Left lung (tissue), 10 donors: ENCODE data around the gene FGL2. TPM values are rescaled to one million over a fixed set of nuclear protein-coding genes. Genes with fewer than 3 reads are reported as not detected.

Experiments used
- ATAC-seq: fragments of 200-7000 bp; cut with Tn5 transposase; one replicate; pipeline ENCODE4 v1.9.1; 2020; ENCODE audit warnings: moderate library complexity
- DNase-seq, 4 donors: peaks; one replicate each; pipeline ENCODE4 v3.0.0-alpha.2; 2013 to 2020
- H3K27ac ChIP-seq, 2 donors: fragments of 200-600 bp; sonication (generic) in 1 of 2; one replicate each; pipeline versions ENCODE4 v1.5.0 to v1.8.0; 2020 to 2021
- H3K27me3 ChIP-seq, 2 donors: fragments of 200-600 bp; sonication (generic) in 1 of 2; one replicate each; pipeline versions ENCODE4 v1.5.0 to v1.8.0; 2020 to 2021
- H3K36me3 ChIP-seq, 2 donors: fragments of 200-600 bp; sonication (generic) in 1 of 2; one replicate each; pipeline versions ENCODE4 v1.5.0 to v1.8.0; 2020 to 2021
- H3K4me1 ChIP-seq, 2 donors: fragments of 200-600 bp; one replicate each; pipeline ENCODE4 v1.8.0; 2021
- H3K4me3 ChIP-seq, 2 donors: fragments of 200-600 bp; sonication (generic) in 1 of 2; one replicate each; pipeline versions ENCODE4 v1.5.0 to v1.8.0; 2020 to 2021; ENCODE audit warnings: mild to moderate bottlenecking in 1 of 2
- H3K9me3 ChIP-seq, 2 donors: fragments of 200-600 bp; sonication (generic) in 1 of 2; one replicate each; pipeline versions ENCODE4 v1.5.0 to v1.8.0; 2020 to 2021
- intact Hi-C, 2 donors: fragments of 100-400 bp; cut with DNase I; formaldehyde crosslinking; loops; one replicate each; pipeline versions ENCODE4 v1.11.2 to v1.14.2; 2022
- polyA plus RNA-seq, 6 donors: library from polyadenylated mRNA; unstranded; fragments of 120-200 nt; gene quantifications; one replicate each; pipeline ENCODE4 v1.2.1, GENCODE V29; 2013; ENCODE audit not compliant: insufficient read length in 6 of 6
- total RNA-seq, 2 donors: library from RNA; stranded (reverse); fragmentation: NEBNext Ultra II Directional; extraction: Animal tissue kit (Norgen Biotek cat#: 25700); gene quantifications; one replicate each; pipeline ENCODE4 v1.2.1, GENCODE V29; 2021
- TF ChIP-seq, protein P1 (sequence below), 2 donors: fragments of 200-600 bp; sonication (generic) in 1 of 2; IDR thresholded peaks; one replicate each; pipeline versions ENCODE4 v1.5.0 to v1.8.0; 2021; ENCODE audit warnings: antibody characterized with exemption in 2 of 2
- donor health status: DM: no; HTN: yes; CAD: no.
- donor health status: DM: no; HTN: no; CAD: no.

The FGL2 gene
- total and polyA plus RNA-seq, 8 donors = 6.0 to 29.1 (median 8.4) TPM

DNA sequence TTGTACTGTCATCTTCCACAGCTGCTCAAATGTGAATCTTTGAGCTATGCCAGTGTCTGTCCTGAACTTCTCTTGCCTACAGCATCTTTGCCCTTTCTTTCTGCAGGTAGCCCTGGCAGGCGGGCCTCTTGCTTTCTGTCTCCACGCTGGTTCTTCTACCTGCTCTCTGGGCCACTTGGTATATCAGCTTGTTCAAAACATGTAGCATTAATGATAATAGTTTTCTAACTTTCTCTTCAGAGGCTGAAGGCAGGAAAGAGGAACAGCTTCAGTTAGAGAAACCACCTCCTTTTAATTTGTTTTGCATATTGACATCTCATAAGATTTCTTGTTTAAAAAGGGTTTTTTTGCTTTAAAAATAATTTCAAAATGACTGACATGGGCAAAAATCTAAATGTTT lies 923 bp upstream of the FGL2 start:
- DNase-seq (no peak), ATAC-seq (no peak)
- peak overlapping the region in 1 of 2 donors; percentile 32 for H3K4me3 ChIP-seq
- H3K27me3 ChIP-seq = no peaks in the 10 kb centered on the region
- no peaks in the 10 kb centered on the region for H3K36me3 ChIP-seq
- intact Hi-C loops = no loop called here
- peaks cover 0 to 29% of the 10 kb centered on the region in 2 donors for H3K4me1 ChIP-seq
- H3K27ac ChIP-seq = peak overlapping the region in 1 of 2 donors; percentile 60
- TF ChIP-seq, protein P1, sequence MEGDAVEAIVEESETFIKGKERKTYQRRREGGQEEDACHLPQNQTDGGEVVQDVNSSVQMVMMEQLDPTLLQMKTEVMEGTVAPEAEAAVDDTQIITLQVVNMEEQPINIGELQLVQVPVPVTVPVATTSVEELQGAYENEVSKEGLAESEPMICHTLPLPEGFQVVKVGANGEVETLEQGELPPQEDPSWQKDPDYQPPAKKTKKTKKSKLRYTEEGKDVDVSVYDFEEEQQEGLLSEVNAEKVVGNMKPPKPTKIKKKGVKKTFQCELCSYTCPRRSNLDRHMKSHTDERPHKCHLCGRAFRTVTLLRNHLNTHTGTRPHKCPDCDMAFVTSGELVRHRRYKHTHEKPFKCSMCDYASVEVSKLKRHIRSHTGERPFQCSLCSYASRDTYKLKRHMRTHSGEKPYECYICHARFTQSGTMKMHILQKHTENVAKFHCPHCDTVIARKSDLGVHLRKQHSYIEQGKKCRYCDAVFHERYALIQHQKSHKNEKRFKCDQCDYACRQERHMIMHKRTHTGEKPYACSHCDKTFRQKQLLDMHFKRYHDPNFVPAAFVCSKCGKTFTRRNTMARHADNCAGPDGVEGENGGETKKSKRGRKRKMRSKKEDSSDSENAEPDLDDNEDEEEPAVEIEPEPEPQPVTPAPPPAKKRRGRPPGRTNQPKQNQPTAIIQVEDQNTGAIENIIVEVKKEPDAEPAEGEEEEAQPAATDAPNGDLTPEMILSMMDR (IDR thresholded peaks at IDR 0.05) = no peak
- H3K9me3 ChIP-seq = no peaks in the 10 kb centered on the region

DNA sequence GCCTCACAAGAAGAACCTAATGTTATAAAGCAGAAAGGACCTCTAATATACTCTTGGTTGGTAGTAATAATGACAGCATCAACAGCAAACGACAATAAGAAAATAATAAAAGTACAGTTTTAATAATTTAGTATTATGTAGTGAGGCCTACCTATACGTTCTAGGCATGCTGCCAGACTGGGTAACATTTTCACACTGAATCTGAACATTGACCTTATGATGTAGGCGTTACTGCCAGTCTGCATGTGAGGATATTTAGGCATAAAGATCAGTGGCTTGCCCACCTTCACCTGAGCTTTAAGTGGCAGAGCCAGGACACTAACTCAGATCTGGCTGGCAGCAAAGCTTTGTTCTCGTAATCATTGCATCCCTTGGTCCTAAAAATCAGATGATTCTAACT lies 2.5 kb downstream of the FGL2 start:
- ATAC-seq (no peak), DNase-seq (no peak)
- no peaks in the 10 kb centered on the region for H3K36me3 ChIP-seq
- no peaks in the 10 kb centered on the region for H3K9me3 ChIP-seq
- intact Hi-C loops = no loop called here
- no peaks in the 10 kb centered on the region for H3K27me3 ChIP-seq
- H3K27ac ChIP-seq = no peak overlapping the region
- TF ChIP-seq, protein P1 (IDR thresholded peaks at IDR 0.05) = no peak
- H3K4me3 ChIP-seq = peak overlapping the region in 1 of 2 donors; percentile 32
- peaks cover 0 to 47% of the 10 kb centered on the region in 2 donors for H3K4me1 ChIP-seq

DNA sequence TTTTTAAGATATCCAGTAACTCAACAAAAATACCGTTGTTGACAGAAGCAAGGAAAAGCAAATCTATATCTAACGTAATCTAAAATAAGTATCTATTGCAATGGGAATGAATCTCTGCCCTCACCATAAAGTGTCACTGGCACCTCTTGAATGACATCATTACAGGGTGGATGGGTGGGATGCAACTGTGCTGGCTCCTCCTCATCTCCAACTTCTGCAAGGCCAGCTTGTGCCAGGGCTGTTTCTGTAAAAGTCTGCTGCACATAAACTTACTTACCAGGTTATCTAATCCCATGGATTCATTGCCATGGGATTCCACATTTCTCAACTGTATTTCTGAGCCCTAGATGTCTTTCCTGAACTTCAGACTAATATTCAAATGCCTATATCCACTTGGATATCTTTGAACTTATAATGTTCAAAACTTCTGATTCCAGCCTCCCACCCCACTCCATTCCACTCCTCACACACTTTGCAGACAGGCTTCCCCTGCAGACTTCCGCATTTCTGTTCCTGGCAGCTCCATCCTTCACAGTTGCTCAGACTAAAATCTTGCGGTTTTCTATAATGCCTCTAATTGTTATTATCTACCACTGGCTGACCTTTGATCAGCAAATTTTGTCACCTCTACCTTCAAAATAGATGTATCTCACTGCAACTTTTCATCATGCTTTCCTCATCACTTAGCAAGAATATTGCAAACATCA lies 10.7 kb downstream of the FGL2 start:
- DNase-seq = peak in 1 of 4 donors; percentile 47
- TF ChIP-seq, protein P1 (IDR thresholded peaks at IDR 0.05) = no peak
- peaks cover 0 to 54% of the 10 kb centered on the region in 2 donors for H3K4me1 ChIP-seq
- no peak overlapping the region for H3K4me3 ChIP-seq
- intact Hi-C loops = no loop called here
- peak overlapping the region in 1 of 2 donors; percentile 24 for H3K27ac ChIP-seq
- ATAC-seq = peak; percentile 44
- H3K9me3 ChIP-seq = no peaks in the 10 kb centered on the region
- H3K27me3 ChIP-seq = no peaks in the 10 kb centered on the region
- no peaks in the 10 kb centered on the region for H3K36me3 ChIP-seq

DNA sequence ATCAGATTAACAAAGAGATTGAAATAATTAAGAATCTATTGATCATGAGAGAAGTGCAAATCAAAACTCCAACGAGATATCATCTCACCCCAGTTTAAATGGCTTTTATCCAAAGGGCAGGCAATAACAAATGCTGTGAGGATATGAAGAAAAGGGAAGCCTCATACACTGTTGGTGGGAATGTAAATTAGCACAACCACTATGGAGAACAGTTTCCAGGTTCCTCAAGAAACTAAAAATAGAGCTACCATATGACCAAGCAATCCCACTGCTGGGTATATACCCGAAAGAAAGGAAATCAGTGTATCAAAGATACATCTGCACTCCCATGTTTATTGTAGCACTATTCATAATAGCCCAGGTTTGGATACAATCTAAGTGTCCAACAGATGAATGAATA lies 13.8 kb downstream of the FGL2 start:
- ATAC-seq (no peak), DNase-seq (no peak)
- TF ChIP-seq, protein P1 (IDR thresholded peaks at IDR 0.05) = no peak
- Histone ChIP-seq H3K27me3 (no peaks in the 10 kb centered on the region), H3K4me3 (no peak overlapping the region), H3K9me3 (no peaks in the 10 kb centered on the region), H3K36me3 (no peaks in the 10 kb centered on the region), H3K4me1 (peaks cover 0 to 43% of the 10 kb centered on the region in 2 donors), H3K27ac (no peak overlapping the region)
- intact Hi-C loops = no loop called here

DNA sequence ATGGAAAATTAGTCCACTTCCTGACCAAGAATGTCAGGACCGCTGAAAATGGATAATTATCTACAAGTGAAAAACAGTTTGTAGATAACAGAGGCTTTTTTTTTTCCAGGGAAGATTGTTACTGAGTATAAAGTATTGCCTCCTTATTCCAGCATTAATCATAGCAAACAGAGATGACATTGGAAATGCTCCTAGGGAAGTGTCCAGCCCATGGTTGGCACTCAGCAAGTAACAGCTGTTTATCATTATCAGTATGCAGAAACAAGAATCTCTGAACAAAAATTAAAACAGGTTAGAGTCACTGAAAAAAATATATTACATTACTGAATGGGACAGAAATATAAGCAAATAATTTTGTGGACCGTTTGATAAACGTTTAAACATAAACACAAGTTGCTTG lies 14.6 kb downstream of the FGL2 start:
- TF ChIP-seq, protein P1 (IDR thresholded peaks at IDR 0.05) = no peak
- no peaks in the 10 kb centered on the region for H3K9me3 ChIP-seq
- peaks cover 0 to 43% of the 10 kb centered on the region in 2 donors for H3K4me1 ChIP-seq
- no peak overlapping the region for H3K4me3 ChIP-seq
- ATAC-seq (no peak), DNase-seq (no peak)
- H3K27ac ChIP-seq = no peak overlapping the region
- intact Hi-C loops = no loop called here
- no peaks in the 10 kb centered on the region for H3K36me3 ChIP-seq
- H3K27me3 ChIP-seq = no peaks in the 10 kb centered on the region
